Heart right ventricle (tissue), 16 donors: ENCODE measurements around the gene P2RY13. TPM values are rescaled to one million over a fixed set of nuclear protein-coding genes. Genes with fewer than 3 reads are reported as not detected.

Experiments
- ATAC-seq, 8 donors: fragments of 200-7000 bp; cut with Tn5 transposase; one replicate each; pipeline ENCODE4 v1.9.1; 2020; ENCODE audit warnings: mild to moderate bottlenecking in 8 of 8, moderate library complexity in 8 of 8, moderate number of reproducible peaks in 1 of 8
- DNase-seq, 2 donors: peaks; one replicate each; pipeline ENCODE4 v3.0.0-alpha.2; 2020
- H3K27ac ChIP-seq, 10 donors: fragments of 200-600 bp; sonication (generic) in 2 of 10; one replicate each; pipeline versions ENCODE4 v1.5.0 to v1.8.0; 2020 to 2022; ENCODE audit warnings: mild to moderate bottlenecking in 3 of 10
- H3K27me3 ChIP-seq, 7 donors: fragments of 200-600 bp; one replicate each; pipeline ENCODE4 v1.8.0; 2021 to 2022; ENCODE audit warnings: mild to moderate bottlenecking in 2 of 7
- H3K36me3 ChIP-seq, 9 donors: fragments of 200-600 bp; sonication (generic) in 1 of 9; one replicate each; pipeline versions ENCODE4 v1.5.0 to v1.8.0; 2020 to 2022; ENCODE audit warnings: mild to moderate bottlenecking in 2 of 9
- H3K4me1 ChIP-seq, 9 donors: fragments of 200-600 bp; sonication (generic) in 1 of 9; one replicate each; pipeline versions ENCODE4 v1.5.0 to v1.8.0; 2020 to 2022; ENCODE audit warnings: mild to moderate bottlenecking in 4 of 9
- H3K4me3 ChIP-seq, 10 donors: fragments of 200-600 bp; sonication (generic) in 2 of 10; one replicate each; pipeline versions ENCODE4 v1.5.0 to v1.8.0; 2020 to 2022; ENCODE audit warnings: mild to moderate bottlenecking in 7 of 10, moderate library complexity in 2 of 10
- H3K9me3 ChIP-seq, 11 donors: fragments of 200-600 bp in 10 of 11; sonication (generic) in 2 of 11; one replicate each; pipeline versions ENCODE4 v1.5.0 to v1.8.0; 2013 to 2022; ENCODE audit warnings: mild to moderate bottlenecking in 2 of 11, control low read depth in 1 of 11, moderate library complexity in 1 of 11
- WGBS, 2 donors: extraction: QIAGEN DNeasy Blood & Tissue Kit; methylation state at CpG; one replicate each; pipeline ENCODE4 v1.1.7; 2013; ENCODE audit warnings: inconsistent platforms in 1 of 2; 5-methylcytosine and 5-hydroxymethylcytosine counted together
- intact Hi-C, 10 donors: fragments of 100-400 bp; cut with DNase I; formaldehyde crosslinking; loops; one replicate each; pipeline versions ENCODE4 v1.11.1 to v1.14.2; 2022
- polyA plus RNA-seq, 2 donors: library from polyadenylated mRNA; stranded (reverse); fragments of 200-250 nt; gene quantifications; one replicate each; pipeline ENCODE4 v1.2.3, GENCODE V29; 2013
- total RNA-seq, 10 donors: library from RNA; stranded (reverse); fragmentation: NEBNext Ultra II Directional in 3 of 10; extraction: Animal tissue kit (Norgen Biotek cat#: 25700) in 3 of 10; gene quantifications; one replicate each; pipeline versions ENCODE4 v1.2.1 to v1.2.4, GENCODE V29; 2021 to 2023
- TF ChIP-seq, protein P1 (sequence below), 9 donors: fragments of 200-600 bp; sonication (generic) in 2 of 9; IDR thresholded peaks; one replicate each; pipeline versions ENCODE4 v1.5.0 to v1.8.0; 2021 to 2022; ENCODE audit warnings: antibody characterized with exemption in 9 of 9, mild to moderate bottlenecking in 5 of 9, moderate library complexity in 1 of 9
- donor health status: Arrhythmogenic right ventricular cardiomyopathy.
- donor health status: ischemic (EF 13 %, LVEDD 7.1; RV severe dilation, severe dysfunction).
- donor health status: healthy with polysubstance abuse.
- donor health status: DM: no; HTN: yes; CAD: no.
- donor health status: DM: no; HTN: no; CAD: no.
- donor health status: ischemic (EF 25% LVEDD 6.9; RV normal size, moderate dysfunction).
- donor health status: ischemic (EF 25% LVEDD 5.7; RV mildly dilated, moderate dysfunction).
- donor health status: healthy.
- donor health status: DM: yes; HTN: yes; CAD: no.
- donor health status: Ischemic cardiomyopathy.
- donor health status: ischemic (EF 35%, LVEDD 5.7; RV mildly dilated, moderate dysfunction).
- donor health status: nonischemic (EF 11% LVEDD 7.7; RV severe dilation, severe dysfunction).
- donor health status: DM: yes; HTN: yes; CAD: no.
- donor health status: PGD.
- donor health status: ischemic (EF 29% LVEDD 5.4; RV normal size, mild dysfunction).
- donor health status: nonischemic (EF 23%, LVEDD 6.1; RV moderate dilation, normal function).

The P2RY13 gene
- total and polyA plus RNA-seq, 12 donors = 0.14 to 4.9 (median 0.39) TPM

DNA sequence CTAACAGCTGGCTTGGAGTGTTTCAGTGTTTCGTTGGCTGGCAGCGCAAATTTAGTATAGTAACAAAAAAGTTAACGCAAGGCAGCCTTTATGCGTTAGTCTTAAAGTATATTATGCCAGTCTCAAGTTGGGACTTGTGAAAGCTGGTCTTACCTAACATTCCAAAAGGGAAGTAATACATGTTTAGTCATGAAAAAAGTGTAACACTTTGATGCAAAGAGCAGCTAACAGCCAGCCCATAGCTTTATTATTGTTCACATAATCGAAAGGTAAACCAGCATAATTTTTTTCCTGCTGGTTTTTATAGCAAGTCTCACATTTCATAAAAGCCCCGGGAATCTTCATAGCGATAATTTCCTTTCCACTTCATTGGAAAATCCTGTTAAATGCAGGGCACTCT is 10.4 kb downstream of the P2RY13 start:
- intact Hi-C loops = no loop called here
- Histone ChIP-seq H3K4me3 (no peak overlapping the region), H3K36me3 (no peaks in the 10 kb centered on the region), H3K4me1 (peaks cover 0 to 35% (median 0%) of the 10 kb centered on the region in 9 donors), H3K27me3 (no peaks in the 10 kb centered on the region), H3K9me3 (no peaks in the 10 kb centered on the region), H3K27ac (peak overlapping the region in 1 of 10 donors; percentile 62)
- ATAC-seq (no peak), DNase-seq (no peak)
- TF ChIP-seq, protein P1, sequence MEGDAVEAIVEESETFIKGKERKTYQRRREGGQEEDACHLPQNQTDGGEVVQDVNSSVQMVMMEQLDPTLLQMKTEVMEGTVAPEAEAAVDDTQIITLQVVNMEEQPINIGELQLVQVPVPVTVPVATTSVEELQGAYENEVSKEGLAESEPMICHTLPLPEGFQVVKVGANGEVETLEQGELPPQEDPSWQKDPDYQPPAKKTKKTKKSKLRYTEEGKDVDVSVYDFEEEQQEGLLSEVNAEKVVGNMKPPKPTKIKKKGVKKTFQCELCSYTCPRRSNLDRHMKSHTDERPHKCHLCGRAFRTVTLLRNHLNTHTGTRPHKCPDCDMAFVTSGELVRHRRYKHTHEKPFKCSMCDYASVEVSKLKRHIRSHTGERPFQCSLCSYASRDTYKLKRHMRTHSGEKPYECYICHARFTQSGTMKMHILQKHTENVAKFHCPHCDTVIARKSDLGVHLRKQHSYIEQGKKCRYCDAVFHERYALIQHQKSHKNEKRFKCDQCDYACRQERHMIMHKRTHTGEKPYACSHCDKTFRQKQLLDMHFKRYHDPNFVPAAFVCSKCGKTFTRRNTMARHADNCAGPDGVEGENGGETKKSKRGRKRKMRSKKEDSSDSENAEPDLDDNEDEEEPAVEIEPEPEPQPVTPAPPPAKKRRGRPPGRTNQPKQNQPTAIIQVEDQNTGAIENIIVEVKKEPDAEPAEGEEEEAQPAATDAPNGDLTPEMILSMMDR (IDR thresholded peaks at IDR 0.05) = no peak
- WGBS, 2 donors = 87 to 93% methylated on average over 7 of the region's 7 CpGs

DNA sequence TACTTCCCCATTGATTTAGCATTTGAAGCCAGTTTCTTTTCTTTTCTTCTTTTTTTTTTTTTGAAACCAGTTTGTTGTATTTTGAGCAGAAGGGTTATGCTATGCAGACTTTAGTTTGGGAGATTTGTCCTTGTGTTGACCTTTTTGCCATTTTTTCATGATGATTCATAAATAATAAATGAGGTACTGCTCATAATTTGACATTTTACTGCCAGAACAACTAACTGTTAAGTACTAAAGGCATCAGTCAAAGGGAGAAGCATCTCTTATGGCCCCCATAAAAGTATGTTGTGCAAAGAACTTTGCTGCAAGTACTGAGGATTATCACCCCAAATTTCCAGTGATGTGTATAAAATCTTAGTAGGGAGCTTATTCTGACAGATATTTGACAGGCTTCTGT is 11.0 kb downstream of the P2RY13 start:
- intact Hi-C loops = no loop called here
- no peaks in the 10 kb centered on the region for H3K36me3 ChIP-seq
- no peaks in the 10 kb centered on the region for H3K27me3 ChIP-seq
- no peak overlapping the region for H3K4me3 ChIP-seq
- peaks cover 0 to 35% (median 0%) of the 10 kb centered on the region in 9 donors for H3K4me1 ChIP-seq
- TF ChIP-seq, protein P1 (IDR thresholded peaks at IDR 0.05) = no peak
- no peak for DNase-seq
- no peaks in the 10 kb centered on the region for H3K9me3 ChIP-seq
- H3K27ac ChIP-seq = peak overlapping the region in 1 of 10 donors; percentile 62
- no peak for ATAC-seq

DNA sequence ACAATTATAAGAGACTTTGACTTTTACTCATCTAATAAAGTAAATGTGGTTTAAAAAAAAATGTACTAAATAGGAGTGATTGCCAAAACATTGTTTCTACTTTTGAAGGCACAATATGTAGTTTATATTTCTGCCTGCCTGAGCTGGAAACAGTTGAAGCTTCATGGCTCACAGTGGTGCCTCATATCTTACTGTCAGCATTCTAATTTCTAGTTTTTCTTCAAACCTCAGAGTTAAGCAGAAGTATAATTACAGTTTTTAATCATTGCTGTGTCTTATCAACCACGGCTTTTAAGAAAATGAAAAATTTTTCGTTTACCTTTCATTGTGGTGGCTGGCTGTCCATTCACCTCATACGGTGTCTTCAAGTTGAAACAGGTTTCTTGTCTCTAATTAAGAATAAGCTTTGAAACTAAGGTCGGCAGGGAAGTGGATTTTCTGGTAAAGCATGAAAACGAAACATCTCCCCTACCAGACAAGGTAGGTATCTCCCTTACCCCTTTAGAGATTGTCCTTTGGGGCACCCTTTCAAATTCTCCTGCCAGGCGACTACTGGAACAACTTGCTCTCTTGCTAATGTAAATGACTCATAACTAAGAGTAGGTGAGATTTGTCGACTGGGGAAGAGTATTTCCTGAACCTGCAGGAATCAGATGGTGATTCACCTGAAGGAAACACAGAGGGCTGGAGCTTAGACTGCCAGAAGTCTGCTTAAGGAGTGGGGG is 12.9 kb downstream of the P2RY13 start, which contains the start of gene GPR87:
Gene GPR87 (minus strand): TSS at position 554 of the 725 bp plus-strand sequence. CDS start 16,720 bp downstream, outside the sequence.
- intact Hi-C loops = no loop called here
- TF ChIP-seq, protein P1 (IDR thresholded peaks at IDR 0.05) = no peak
- 75 to 79% methylated on average over 7 of the region's 7 CpGs for WGBS, 2 donors
- H3K36me3 ChIP-seq = no peaks in the 10 kb centered on the region
- ATAC-seq (no peak), DNase-seq (no peak)
- no peak within 1 kb of the TSS for H3K4me3 ChIP-seq
- no peak within 1 kb of the TSS for H3K27ac ChIP-seq
- no peaks in the 10 kb centered on the region for H3K27me3 ChIP-seq
- no peaks in the 10 kb centered on the region for H3K9me3 ChIP-seq
- peaks cover 0 to 25% (median 0%) of the 10 kb centered on the region in 9 donors for H3K4me1 ChIP-seq

DNA sequence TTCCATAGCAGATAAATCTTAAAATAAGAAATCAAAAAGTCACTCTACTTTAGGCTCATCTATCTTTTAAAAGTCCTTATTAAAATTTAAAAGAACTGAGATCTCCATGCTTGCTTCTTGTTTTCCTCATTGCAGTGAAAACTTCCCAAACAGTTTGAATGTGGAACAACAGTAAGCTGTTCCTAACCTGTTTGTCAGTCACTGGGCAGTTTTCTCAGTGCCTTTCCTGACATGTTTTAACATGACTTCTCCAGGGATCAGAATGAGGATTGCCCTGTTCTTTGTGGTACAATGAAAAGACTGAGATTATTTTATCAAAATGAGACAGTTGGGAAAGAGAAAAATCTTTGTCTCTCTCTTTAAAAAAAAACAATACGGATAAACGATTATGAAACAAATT is 13.5 kb downstream of the P2RY13 start:
- 89 to 93% methylated on average over 2 of the region's 2 CpGs for WGBS, 2 donors

More for the DNA sequence above, 13.5 kb downstream of the P2RY13 start:
- intact Hi-C loops = no loop called here
- Histone ChIP-seq H3K27ac (no peak overlapping the region), H3K36me3 (no peaks in the 10 kb centered on the region), H3K27me3 (no peaks in the 10 kb centered on the region), H3K4me1 (peaks cover 0 to 19% (median 0%) of the 10 kb centered on the region in 9 donors), H3K4me3 (no peak overlapping the region), H3K9me3 (no peaks in the 10 kb centered on the region)
- ATAC-seq = no peak
- no peak for DNase-seq
- TF ChIP-seq, protein P1 (IDR thresholded peaks at IDR 0.05) = no peak
